H1 (cell line): Measurements from ENCODE around the gene IGSF23. TPM values are rescaled to one million over a fixed set of nuclear protein-coding genes. Genes with fewer than 3 reads are reported as not detected.

Experiments
- CBX8 ChIP-seq: fragments of 300-800, 300-1000 bp; sonication (generic); IDR thresholded peaks from 2 replicates; pipeline ENCODE4 v1.7.1; 2016; ENCODE audit warnings: low read depth, low read length, borderline replicate concordance
- CTCF ChIP-seq, 3 experiments: IDR thresholded peaks; 1 replicate in 2 of 3; 2 replicates in 1 of 3; pipeline versions ENCODE4 v1.5.1 to v1.6.1; 2011; ENCODE audit warnings: low read length in 3 of 3, mild to moderate bottlenecking in 3 of 3, inconsistent platforms in 2 of 3, low read depth in 1 of 3, moderate library complexity in 1 of 3; ENCODE audit not compliant: insufficient read depth in 1 of 3; ENCODE audit errors: control extremely low read depth in 1 of 3
- KDM4A ChIP-seq: IDR thresholded peaks from one replicate; pipeline ENCODE4 v1.7.1; 2012; ENCODE audit warnings: low read depth, mild to moderate bottlenecking, moderate library complexity, low read length, inconsistent platforms; ENCODE audit not compliant: severe bottlenecking
- POLR2AphosphoS5 ChIP-seq: IDR thresholded peaks from 2 replicates; pipeline ENCODE4 v1.6.1; 2011; ENCODE audit warnings: low read depth, low read length
- SP4 ChIP-seq: IDR thresholded peaks from 2 replicates; pipeline ENCODE4 v1.6.1; 2012; ENCODE audit warnings: low read length, inconsistent platforms
- polyA plus RNA-seq, 7 experiments: library from polyadenylated mRNA; depleted of rRNA in 3 of 7; stranded (reverse) in 5 of 7; unstranded in 2 of 7; fragments of >200 nt in 5 of 7; fragments of 200-250 nt in 2 of 7; gene quantifications; 1 replicate in 5 of 7; 2 replicates in 1 of 7; 4 replicates in 1 of 7; pipeline versions ENCODE4 v1.2.1 to v1.2.3, GENCODE V29; 2011 to 2013; ENCODE audit warnings: missing spikeins in 2 of 7, mixed read lengths in 2 of 7
- total RNA-seq: library from RNA; stranded (reverse); fragmentation: NEBNext Ultra II Directional; extraction: Animal tissue kit (Norgen Biotek cat#: 25700); gene quantifications from 2 replicates; pipeline ENCODE4 v1.2.1, GENCODE V29; 2021

Gene IGSF23
- total and polyA plus RNA-seq, 2 of the 8 experiments (the other 6 are each of a cell fraction or from before 2014, with no cell fraction given) = not detected

- no peak for TF ChIP-seq KDM4A
- TF ChIP-seq SP4 = no peak
- no peak for TF ChIP-seq CTCF (IDR thresholded peaks at IDR 0.05; ENCODE audit: control extremely low read depth in 1 of 3, insufficient read depth in 1 of 3, low read depth in 1 of 3, low read length in 3 of 3)
- TF ChIP-seq POLR2AphosphoS5 = no peak
- TF ChIP-seq CBX8 = no peak
Measured at GRCh38 chr19:44647144-44647543, 33.8 kb downstream of the IGSF23 start (continued).
